ENCODE measurements around the gene HAPSTR1. TPM values are rescaled to one million over a fixed set of nuclear protein-coding genes. Genes with fewer than 3 reads are reported as not detected.
A peak's percentile ranks its signal among the peaks of the same experiment; 100 is the strongest.

The HAPSTR1 gene
- total RNA-seq, 2 donors from 2014 or later, result 36.1 to 38.6 TPM

DNA sequence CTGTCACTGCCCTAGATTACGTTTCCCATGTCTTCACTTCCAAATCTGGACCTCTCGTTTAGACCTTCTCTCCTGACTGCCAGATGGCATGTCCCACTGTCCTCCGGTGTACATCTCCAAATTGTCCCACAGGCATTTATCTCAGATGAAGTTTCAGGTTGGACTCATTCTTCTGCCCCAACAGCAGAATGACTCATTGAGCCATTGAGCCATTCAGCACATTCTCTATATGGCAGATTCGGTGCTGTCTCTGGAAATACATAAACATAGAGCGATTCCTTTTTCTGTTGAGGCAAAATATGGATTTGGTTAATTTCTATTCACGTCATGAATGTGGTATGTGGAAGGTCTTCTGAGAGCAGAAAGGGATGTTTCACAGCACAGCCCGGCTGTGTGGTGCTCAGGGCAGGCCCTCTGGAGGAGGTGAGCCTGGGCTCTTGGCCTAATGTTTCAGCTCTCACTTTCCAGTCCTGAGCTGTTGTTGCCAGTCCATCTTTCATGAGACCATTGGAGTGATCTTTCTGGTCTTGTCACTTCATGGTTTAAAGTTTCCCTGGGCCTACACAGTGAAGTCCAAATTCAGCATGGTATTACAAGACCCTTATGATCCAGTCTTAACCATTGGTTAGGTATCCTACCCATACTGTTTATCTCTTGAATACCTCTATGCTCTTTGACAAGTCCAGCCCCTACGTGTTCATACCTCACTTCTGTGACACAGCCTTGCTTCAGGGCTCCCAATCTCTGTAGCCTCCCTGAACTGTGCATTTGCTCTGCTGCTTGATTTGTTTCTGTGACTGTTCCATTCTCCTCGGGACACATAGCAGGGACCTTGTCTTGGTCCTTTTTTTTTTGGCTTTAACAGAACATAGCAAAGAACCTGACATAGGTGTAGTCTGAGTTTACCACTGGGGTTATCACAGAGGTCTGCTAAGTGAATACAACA is 15.9 kb downstream of the HAPSTR1 start:
- no peak overlapping the region for H3K4me3 ChIP-seq
- H3K27me3 ChIP-seq, result no peaks in the 10 kb centered on the region
- H3K36me3 ChIP-seq, result peaks cover 63% of the 10 kb centered on the region
- no peak overlapping the region for H3K27ac ChIP-seq
- peaks cover 0 to 97% of the 10 kb centered on the region in 2 donors for H3K4me1 ChIP-seq
- H3K9me3 ChIP-seq, result no peaks in the 10 kb centered on the region
- TF ChIP-seq, protein P1, sequence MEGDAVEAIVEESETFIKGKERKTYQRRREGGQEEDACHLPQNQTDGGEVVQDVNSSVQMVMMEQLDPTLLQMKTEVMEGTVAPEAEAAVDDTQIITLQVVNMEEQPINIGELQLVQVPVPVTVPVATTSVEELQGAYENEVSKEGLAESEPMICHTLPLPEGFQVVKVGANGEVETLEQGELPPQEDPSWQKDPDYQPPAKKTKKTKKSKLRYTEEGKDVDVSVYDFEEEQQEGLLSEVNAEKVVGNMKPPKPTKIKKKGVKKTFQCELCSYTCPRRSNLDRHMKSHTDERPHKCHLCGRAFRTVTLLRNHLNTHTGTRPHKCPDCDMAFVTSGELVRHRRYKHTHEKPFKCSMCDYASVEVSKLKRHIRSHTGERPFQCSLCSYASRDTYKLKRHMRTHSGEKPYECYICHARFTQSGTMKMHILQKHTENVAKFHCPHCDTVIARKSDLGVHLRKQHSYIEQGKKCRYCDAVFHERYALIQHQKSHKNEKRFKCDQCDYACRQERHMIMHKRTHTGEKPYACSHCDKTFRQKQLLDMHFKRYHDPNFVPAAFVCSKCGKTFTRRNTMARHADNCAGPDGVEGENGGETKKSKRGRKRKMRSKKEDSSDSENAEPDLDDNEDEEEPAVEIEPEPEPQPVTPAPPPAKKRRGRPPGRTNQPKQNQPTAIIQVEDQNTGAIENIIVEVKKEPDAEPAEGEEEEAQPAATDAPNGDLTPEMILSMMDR (IDR thresholded peaks at IDR 0.05), result no peak
- DNase-seq (ENCODE audit: low spot score), result no peak

DNA sequence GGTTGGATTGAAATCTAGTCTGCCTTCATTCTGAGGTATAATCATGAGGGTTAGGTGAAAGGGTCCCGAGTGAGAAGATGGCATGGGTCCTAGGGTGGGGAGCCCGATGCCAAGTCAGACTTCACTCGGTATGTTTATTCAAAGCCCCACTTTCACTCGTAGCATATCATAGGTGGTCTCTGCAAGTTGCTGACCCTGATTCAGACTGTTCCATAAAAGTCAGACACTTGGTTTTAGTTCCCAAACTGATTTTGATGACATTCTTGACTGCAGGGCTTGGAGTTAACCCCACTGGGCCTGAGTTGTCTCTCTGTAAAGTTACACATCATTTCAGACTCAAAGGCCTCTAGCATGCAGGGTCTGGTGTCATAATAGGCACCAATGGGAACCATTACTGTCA is 17.8 kb downstream of the HAPSTR1 start:
- H3K36me3 ChIP-seq, result peaks cover 46% of the 10 kb centered on the region
- TF ChIP-seq, protein P1 (IDR thresholded peaks at IDR 0.05), result no peak
- DNase-seq (ENCODE audit: low spot score), result no peak
- H3K27ac ChIP-seq, result no peak overlapping the region
- H3K9me3 ChIP-seq, result no peaks in the 10 kb centered on the region
- no peak overlapping the region for H3K4me3 ChIP-seq
- no peaks in the 10 kb centered on the region for H3K27me3 ChIP-seq
- peaks cover 0 to 99% of the 10 kb centered on the region in 2 donors for H3K4me1 ChIP-seq

DNA sequence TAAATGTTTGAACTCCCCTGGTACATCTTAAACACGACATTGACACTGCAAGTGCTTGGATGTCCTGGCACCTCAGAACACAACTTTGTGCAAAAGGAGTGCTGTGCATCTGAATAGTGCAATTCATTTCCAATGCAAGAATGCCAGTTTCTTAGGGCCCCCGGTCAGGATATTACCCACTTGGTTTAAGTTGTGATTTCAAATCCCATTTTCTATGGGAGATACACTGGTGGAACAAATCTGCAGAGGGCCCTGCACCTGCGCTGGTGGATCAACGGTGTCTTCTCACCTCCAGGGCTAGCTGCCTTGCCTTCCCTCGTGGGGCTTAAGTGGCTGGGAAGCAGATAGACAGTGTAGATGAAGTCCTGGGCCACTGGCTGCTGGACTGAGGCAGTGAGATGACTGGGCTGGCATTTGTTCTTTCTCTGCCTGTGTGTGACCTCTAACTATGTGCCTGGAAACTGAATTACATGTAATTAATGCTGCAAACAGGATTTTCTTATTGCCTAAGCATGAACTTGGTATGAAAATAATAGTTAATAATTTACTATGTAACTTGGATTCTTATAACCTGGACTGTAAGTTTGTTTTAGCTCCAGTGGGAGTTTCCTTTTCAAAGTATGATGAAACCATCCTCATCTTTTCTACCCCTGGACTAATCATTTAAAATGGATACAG is 20.9 kb downstream of the HAPSTR1 start:
- H3K27me3 ChIP-seq, result no peaks in the 10 kb centered on the region
- TF ChIP-seq, protein P1 (IDR thresholded peaks at IDR 0.05), result no peak
- H3K27ac ChIP-seq, result no peak overlapping the region
- peak; percentile 57 for DNase-seq (ENCODE audit: low spot score)
- H3K9me3 ChIP-seq, result no peaks in the 10 kb centered on the region
- no peak overlapping the region for H3K4me3 ChIP-seq
- peaks cover 0 to 91% of the 10 kb centered on the region in 2 donors for H3K4me1 ChIP-seq
- peaks cover 30% of the 10 kb centered on the region for H3K36me3 ChIP-seq

DNA sequence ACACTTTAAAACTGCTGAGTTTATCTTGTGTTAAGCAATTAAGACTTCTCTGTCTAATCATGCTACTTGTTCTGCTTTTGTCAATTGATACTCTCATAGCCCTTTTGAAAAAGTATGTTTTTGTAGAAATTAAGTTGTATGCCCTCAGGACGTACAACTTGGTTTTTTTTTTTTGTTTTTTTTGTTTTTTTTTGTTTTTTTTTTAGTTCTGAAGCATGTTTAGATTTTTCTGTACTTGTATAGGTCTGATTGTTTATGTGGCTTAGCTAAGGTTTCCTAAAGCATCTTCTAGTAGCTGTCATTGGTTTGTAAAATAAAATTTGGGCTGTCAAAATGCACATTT is 21.4 kb downstream of the HAPSTR1 start:
- H3K27ac ChIP-seq, result no peak overlapping the region
- H3K36me3 ChIP-seq, result peaks cover 30% of the 10 kb centered on the region
- TF ChIP-seq, protein P1 (IDR thresholded peaks at IDR 0.05), result no peak
- H3K27me3 ChIP-seq, result no peaks in the 10 kb centered on the region
- DNase-seq (ENCODE audit: low spot score), result no peak
- peaks cover 0 to 90% of the 10 kb centered on the region in 2 donors for H3K4me1 ChIP-seq
- H3K4me3 ChIP-seq, result no peak overlapping the region
- no peaks in the 10 kb centered on the region for H3K9me3 ChIP-seq

DNA sequence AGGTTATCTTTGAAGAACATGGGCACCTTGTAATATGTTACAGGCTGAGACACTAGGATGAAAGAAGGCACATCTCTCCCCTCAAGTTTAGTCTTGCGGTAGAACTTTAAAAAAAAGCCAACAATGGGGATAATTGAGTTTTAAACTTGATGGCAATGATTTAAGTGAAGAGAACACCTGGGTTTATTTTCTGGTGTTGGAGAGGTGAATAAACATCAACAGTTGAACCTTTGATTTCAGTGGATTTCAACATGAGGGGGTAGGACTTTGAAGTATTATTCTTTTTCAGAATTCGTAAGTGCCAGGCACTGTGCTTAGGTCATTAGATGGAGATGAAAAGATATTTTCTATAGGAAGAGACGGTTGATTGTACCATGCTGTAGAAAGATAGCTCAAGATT is 22.3 kb downstream of the HAPSTR1 start:
- Histone ChIP-seq H3K36me3 (peaks cover 28% of the 10 kb centered on the region), H3K27ac (no peak overlapping the region), H3K4me3 (no peak overlapping the region), H3K27me3 (no peaks in the 10 kb centered on the region), H3K4me1 (peaks cover 0 to 84% of the 10 kb centered on the region in 2 donors), H3K9me3 (no peaks in the 10 kb centered on the region)
- no peak for DNase-seq (ENCODE audit: low spot score)
- TF ChIP-seq, protein P1 (IDR thresholded peaks at IDR 0.05), result no peak
